H1 (cell line): Measurements from ENCODE around the gene LIPG. TPM values are rescaled to one million over a fixed set of nuclear protein-coding genes. Genes with fewer than 3 reads are reported as not detected.

Experiments
- CTCF ChIA-PET: fragments of 300-600 bp; sonication (Branson Sonifier 250); formaldehyde crosslinking; loops from one replicate; lab custom pipeline; 2021; ENCODE audit not compliant: partially characterized antibody; lab: Charles Lee
- POLR2A ChIA-PET: fragments of 300-600 bp; sonication (Branson Sonifier 250); formaldehyde crosslinking; loops from one replicate; lab custom pipeline; 2021; ENCODE audit warnings: inconsistent platforms; ENCODE audit not compliant: partially characterized antibody; lab: Charles Lee
- DNase-seq, 2 experiments: peaks; one replicate each; pipeline versions ENCODE4 v3.0.0 to v3.0.0-alpha.2; 2010 to 2022; ENCODE audit warnings: low spot score in 2 of 2, low read depth in 1 of 2, mixed read lengths in 1 of 2
- FAIRE-seq: peaks from 2 replicates; lab custom pipeline; 2011; peaks lifted over from hg19 to GRCh38; lab: Jason Lieb, UNC
- H2AFZ ChIP-seq: 2 replicates; pipeline ENCODE4 v1.8.1; 2012; ENCODE audit warnings: low read length, inconsistent platforms
- H2AK5ac ChIP-seq: 2 replicates; pipeline ENCODE4 v1.6.1; 2013; ENCODE audit warnings: low read depth, low read length
- H2BK120ac ChIP-seq: replicated peaks from 2 replicates; pipeline ENCODE3; 2013; ENCODE audit warnings: low read depth, low read length, inconsistent platforms
- H2BK12ac ChIP-seq: 2 replicates; pipeline ENCODE4 v1.6.1; 2013; ENCODE audit warnings: low read depth, low read length
- H2BK15ac ChIP-seq: 2 replicates; pipeline ENCODE4 v1.6.1; 2013; ENCODE audit warnings: low read length
- H2BK20ac ChIP-seq: 2 replicates; pipeline ENCODE4 v1.6.1; 2013; ENCODE audit warnings: low read length
- H2BK5ac ChIP-seq: 2 replicates; pipeline ENCODE4 v1.6.1; 2013; ENCODE audit warnings: low read depth, low read length
- H3K14ac ChIP-seq: 2 replicates; pipeline ENCODE4 v1.6.1; 2013; ENCODE audit warnings: inconsistent platforms; ENCODE audit not compliant: insufficient read length
- H3K18ac ChIP-seq: 2 replicates; pipeline ENCODE4 v1.6.1; 2013; ENCODE audit warnings: low read length; ENCODE audit errors: extremely low read depth
- H3K23ac ChIP-seq: 2 replicates; pipeline ENCODE4 v1.6.1; 2013; ENCODE audit warnings: inconsistent platforms; ENCODE audit not compliant: insufficient read length
- H3K23me2 ChIP-seq: 2 replicates; pipeline ENCODE4 v1.6.1; 2013; ENCODE audit warnings: low read depth, low read length
- H3K27ac ChIP-seq: 2 replicates; pipeline ENCODE4 v1.6.1; 2011; ENCODE audit warnings: low read depth, low read length, inconsistent platforms
- H3K27me3 ChIP-seq, 4 experiments: replicated peaks in 1 of 4; 1 replicate in 1 of 4; 2 replicates in 3 of 4; pipeline versions ENCODE4 v1.6.1 to v1.8.1; 2011 to 2013; ENCODE audit warnings: low read length in 3 of 4, mild to moderate bottlenecking in 3 of 4, inconsistent platforms in 2 of 4, mixed read lengths in 2 of 4, moderate library complexity in 1 of 4; ENCODE audit not compliant: control insufficient read depth in 3 of 4, insufficient read depth in 3 of 4; ENCODE audit errors: extremely low read depth in 1 of 4
- H3K36me3 ChIP-seq, 4 experiments: 2 replicates each; pipeline versions ENCODE4 v1.6.1 to v1.8.1; 2011 to 2013; ENCODE audit warnings: mild to moderate bottlenecking in 4 of 4, low read length in 3 of 4, moderate library complexity in 2 of 4, control low read depth in 1 of 4, inconsistent platforms in 1 of 4; ENCODE audit not compliant: insufficient read depth in 4 of 4, control insufficient read depth in 2 of 4
- H3K4ac ChIP-seq: replicated peaks from 2 replicates; pipeline ENCODE3; 2013; ENCODE audit warnings: low read length, low read depth, mixed read lengths, inconsistent platforms; ENCODE audit not compliant: insufficient read length
- H3K4me1 ChIP-seq, 4 experiments: replicated peaks in 1 of 4; 1 replicate in 1 of 4; 2 replicates in 3 of 4; pipeline versions ENCODE4 v1.6.1 to v1.8.1; 2011 to 2013; ENCODE audit warnings: low read length in 3 of 4, inconsistent platforms in 2 of 4, mixed read lengths in 1 of 4; ENCODE audit not compliant: insufficient read depth in 4 of 4, control insufficient read depth in 3 of 4
- H3K4me2 ChIP-seq, 2 experiments: 2 replicates each; pipeline versions ENCODE4 v1.6.1 to v1.8.1; 2011 to 2013; ENCODE audit warnings: low read depth in 2 of 2, low read length in 2 of 2, control low read depth in 1 of 2, inconsistent platforms in 1 of 2, mild to moderate bottlenecking in 1 of 2; ENCODE audit not compliant: insufficient read depth in 1 of 2
- H3K4me3 ChIP-seq, 4 experiments: fragments of 200-600, 300-600 bp in 1 of 4; sonication (generic), shearing (Covaris generic), sonication (Bioruptor Twin) in 1 of 4; 2 replicates each; pipeline versions ENCODE4 v1.5.1 to v1.8.1; 2011 to 2016; ENCODE audit warnings: low read length in 4 of 4, low read depth in 3 of 4, control low read depth in 2 of 4, inconsistent platforms in 2 of 4, mild to moderate bottlenecking in 2 of 4, mixed read lengths in 1 of 4, moderate library complexity in 1 of 4; ENCODE audit not compliant: insufficient read depth in 2 of 4; ENCODE audit errors: extremely low read depth in 1 of 4
- H3K56ac ChIP-seq: replicated peaks from 2 replicates; pipeline ENCODE3; 2013; ENCODE audit warnings: low read depth, mild to moderate bottlenecking, mixed read lengths, low read length, inconsistent platforms; ENCODE audit not compliant: insufficient read length
- H3K79me1 ChIP-seq: 2 replicates; pipeline ENCODE4 v1.6.1; 2013; ENCODE audit warnings: low read depth, low read length, control low read depth
- H3K79me2 ChIP-seq, 2 experiments: 2 replicates each; pipeline versions ENCODE4 v1.6.1 to v1.8.1; 2012 to 2013; ENCODE audit warnings: low read length in 2 of 2, mild to moderate bottlenecking in 2 of 2, inconsistent platforms in 1 of 2; ENCODE audit not compliant: insufficient read depth in 2 of 2, control insufficient read depth in 1 of 2
- H3K9ac ChIP-seq, 4 experiments: replicated peaks in 1 of 4; 1 replicate in 1 of 4; 2 replicates in 3 of 4; pipeline versions ENCODE4 v1.6.1 to v1.8.1; 2011 to 2013; ENCODE audit warnings: low read depth in 3 of 4, low read length in 3 of 4, control low read depth in 2 of 4, mild to moderate bottlenecking in 2 of 4, moderate library complexity in 2 of 4, inconsistent platforms in 1 of 4; ENCODE audit errors: extremely low read depth in 1 of 4
- H3K9me3 ChIP-seq, 2 experiments: 2 replicates each; pipeline versions ENCODE4 v1.6.1 to v1.8.1; 2012 to 2013; ENCODE audit warnings: mild to moderate bottlenecking in 2 of 2, moderate library complexity in 2 of 2, control low read depth in 1 of 2, inconsistent platforms in 1 of 2, low read depth in 1 of 2, low read length in 1 of 2, mixed read lengths in 1 of 2; ENCODE audit not compliant: insufficient read depth in 2 of 2
- H4K20me1 ChIP-seq, 2 experiments: replicated peaks in 1 of 2; 2 replicates each; pipeline versions ENCODE3 to v1.8.1; 2011 to 2013; ENCODE audit warnings: inconsistent platforms in 2 of 2, low read length in 2 of 2, mild to moderate bottlenecking in 1 of 2; ENCODE audit not compliant: insufficient read depth in 2 of 2, control insufficient read depth in 1 of 2
- H4K5ac ChIP-seq: 2 replicates; pipeline ENCODE4 v1.6.1; 2013; ENCODE audit warnings: low read length, low read depth, mixed read lengths, inconsistent platforms; ENCODE audit not compliant: insufficient read length
- H4K8ac ChIP-seq: 2 replicates; pipeline ENCODE4 v1.8.0; 2013; ENCODE audit warnings: mild to moderate bottlenecking, moderate library complexity, low read length, inconsistent platforms; ENCODE audit not compliant: insufficient read depth; ENCODE audit errors: extremely low read depth
- H4K91ac ChIP-seq: replicated peaks from 2 replicates; pipeline ENCODE3; 2013; ENCODE audit warnings: low read length, mixed read lengths, inconsistent platforms; ENCODE audit not compliant: insufficient read length
- E2F6 ChIP-seq: IDR thresholded peaks from 2 replicates; pipeline ENCODE4 v1.6.1; 2012; ENCODE audit warnings: inconsistent platforms
- EGR1 ChIP-seq: IDR thresholded peaks from 2 replicates; pipeline ENCODE4 v1.6.1; 2011; ENCODE audit warnings: low read depth, low read length, borderline replicate concordance
- GABPA ChIP-seq: IDR thresholded peaks from 2 replicates; pipeline ENCODE4 v1.6.1; 2011; ENCODE audit warnings: mild to moderate bottlenecking, low read length, moderate library complexity, borderline replicate concordance; ENCODE audit not compliant: insufficient read depth
- GTF2F1 ChIP-seq: IDR thresholded peaks from 2 replicates; pipeline ENCODE4 v1.6.1; 2012; ENCODE audit warnings: low read depth, low read length, improper control_type of control experiment, borderline replicate concordance
- PHF8 ChIP-seq: fragments of 200-600 bp; sonication (generic); conservative IDR thresholded peaks from 2 replicates; pipeline ENCODE4 v1.7.1; 2012; ENCODE audit warnings: low read depth, mild to moderate bottlenecking, inconsistent platforms, low read length, moderate library complexity
- SAP30 ChIP-seq: fragments of 300-600 bp; sonication (generic); IDR thresholded peaks from 2 replicates; pipeline ENCODE4 v1.7.1; 2012; ENCODE audit warnings: low read length, moderate library complexity, mild to moderate bottlenecking, inconsistent platforms; ENCODE audit not compliant: insufficient read depth, insufficient replicate concordance
- SIRT6 ChIP-seq: IDR thresholded peaks from one replicate; pipeline ENCODE4 v1.7.1; 2012; ENCODE audit warnings: low read length, inconsistent platforms
- SP1 ChIP-seq: IDR thresholded peaks from 2 replicates; pipeline ENCODE4 v1.6.1; 2011; ENCODE audit warnings: low read depth, low read length
- SP2 ChIP-seq: IDR thresholded peaks from 2 replicates; pipeline ENCODE4 v1.6.1; 2012; ENCODE audit warnings: mild to moderate bottlenecking, low read length, inconsistent platforms
- TAF1 ChIP-seq: IDR thresholded peaks from 2 replicates; pipeline ENCODE4 v1.6.1; 2011; ENCODE audit warnings: mild to moderate bottlenecking, low read depth, low read length
- TCF12 ChIP-seq: IDR thresholded peaks from 2 replicates; pipeline ENCODE4 v1.6.1; 2011; ENCODE audit warnings: low read depth, mild to moderate bottlenecking, low read length
- WGBS, 2 experiments: shearing (Covaris generic) in 1 of 2; methylation state at CpG; one replicate each; pipeline versions ENCODE4 v1.1.6 to v1.1.7; 2013 to 2015; ENCODE audit warnings: low lambda C conversion rate in 2 of 2, mixed read lengths in 2 of 2, inconsistent platforms in 1 of 2, low coverage in 1 of 2, missing lambda C conversion rate in 1 of 2; ENCODE audit not compliant: insufficient replicate concordance in 2 of 2, insufficient coverage in 1 of 2, insufficient read length in 1 of 2; ENCODE audit errors: extremely low coverage in 1 of 2, missing lambda C conversion rate in 1 of 2; 5-methylcytosine and 5-hydroxymethylcytosine counted together
- polyA plus RNA-seq, 7 experiments: library from polyadenylated mRNA; depleted of rRNA in 3 of 7; stranded (reverse) in 5 of 7; unstranded in 2 of 7; fragments of >200 nt in 5 of 7; fragments of 200-250 nt in 2 of 7; gene quantifications; 1 replicate in 5 of 7; 2 replicates in 1 of 7; 4 replicates in 1 of 7; pipeline versions ENCODE4 v1.2.1 to v1.2.3, GENCODE V29; 2011 to 2013; ENCODE audit warnings: missing spikeins in 2 of 7, mixed read lengths in 2 of 7
- total RNA-seq: library from RNA; stranded (reverse); fragmentation: NEBNext Ultra II Directional; extraction: Animal tissue kit (Norgen Biotek cat#: 25700); gene quantifications from 2 replicates; pipeline ENCODE4 v1.2.1, GENCODE V29; 2021

Gene LIPG
- total and polyA plus RNA-seq, 2 of the 8 experiments (the other 6 are each of a cell fraction or from before 2014, with no cell fraction given) = 9.2 to 9.8 TPM

GRCh38 chr18:49560624-49561288 lies 1.1 kb upstream of the LIPG start:
- FAIRE-seq = no peak
- peak overlapping the region; percentile 11 to 74 (median 70) for H3K9ac ChIP-seq
- TF ChIP-seq TCF12 (no peak), SP2 (no peak), GABPA (no peak), SIRT6 (no peak), GTF2F1 (no peak), E2F6 (peak; percentile 75), TAF1 (peak; percentile 63), EGR1 (no peak), PHF8 (no peak), SP1 (no peak), SAP30 (no peak)

More at GRCh38 chr18:49560624-49561288, 1.1 kb upstream of the LIPG start:
- H4K5ac ChIP-seq = peak overlapping the region; percentile 18
- peak overlapping the region; percentile 94 for H2BK12ac ChIP-seq
- no peak overlapping the region for H3K23ac ChIP-seq
- ChIA-PET POLR2A (interaction anchor here (0.7 to 2.6 kb wide), 8 partner anchors 8 to 297 kb away, joined by 3 to 9 read pairs (median 5); partner anchors contain the start of gene C18orf32), CTCF (interaction anchor here (0.6 to 3.6 kb wide), 27 partner anchors 9 to 298 kb away, joined by 3 to 24 read pairs (median 4); no protein-coding TSS in a partner anchor)
- peak overlapping the region; percentile 30 for H2AFZ ChIP-seq
- H3K79me2 ChIP-seq = peaks cover 0 to 12% of the 10 kb centered on the region in 2 experiments; a peak in 2 of 4 replicates
- peaks cover 5 to 11% of the 10 kb centered on the region in 2 experiments for H4K20me1 ChIP-seq
- peak overlapping the region; percentile 75; the same call in 1 of the 2 replicates for H2BK15ac ChIP-seq
- H3K9me3 ChIP-seq = peaks cover 0 to 8% of the 10 kb centered on the region in 2 experiments; a peak in 2 of 4 replicates
- 4% methylated on average over 44 of the region's 46 CpGs; no CpG with 5 or more reads in 1 of the 2 experiments for WGBS, 2 experiments
- peak overlapping the region; percentile 24 for H3K4ac ChIP-seq
- H3K36me3 ChIP-seq = no peaks in the 10 kb centered on the region
- no peak overlapping the region for H3K27ac ChIP-seq
- H3K14ac ChIP-seq = no peak overlapping the region
- H2BK5ac ChIP-seq = peak overlapping the region; percentile 88; the same call in 1 of the 2 replicates
- H3K56ac ChIP-seq = no peak overlapping the region
- peaks cover 0 to 27% (median 17%) of the 10 kb centered on the region in 4 experiments; a peak in 6 of 7 replicates for H3K27me3 ChIP-seq
- H3K4me3 ChIP-seq = peak overlapping the region; percentile 57 to 74 (median 62)
- no peak overlapping the region for H2BK20ac ChIP-seq
- no peaks in the 10 kb centered on the region for H3K79me1 ChIP-seq
- peak in 1 of 2 experiments; percentile 69 for DNase-seq
- H3K4me1 ChIP-seq = peaks cover 4 to 6% (median 4%) of the 10 kb centered on the region in 4 experiments
- H4K91ac ChIP-seq = peak overlapping the region; percentile 56
- peak overlapping the region; percentile 93 for H3K18ac ChIP-seq
- H4K8ac ChIP-seq = peak overlapping the region; percentile 94
- 0 out of 2 replicates have a peak overlapping the region, but pooled peaks have one; percentile 28 for H2AK5ac ChIP-seq
- peaks cover 23% of the 10 kb centered on the region for H3K23me2 ChIP-seq
- H3K4me2 ChIP-seq = peak overlapping the region; percentile 91 to 94
- peak overlapping the region; percentile 12 for H2BK120ac ChIP-seq
